ENCODE results near the gene ZFHX3. TPM values are rescaled to one million over a fixed set of nuclear protein-coding genes. Genes with fewer than 3 reads are reported as not detected.
A peak's percentile ranks its signal among the peaks of the same experiment; 100 is the strongest.

ZFHX3 gene
- total and polyA plus RNA-seq, 2 donors from 2014 or later = 2.3 to 29.3 TPM

- FAIRE-seq (no peak), DNase-seq (no peak)
- no peak overlapping the region for H3K27ac ChIP-seq (ENCODE audit: low read depth in 2 of 2, low read length in 2 of 2)
- H3K4me1 ChIP-seq (ENCODE audit: control insufficient read depth in 2 of 3, insufficient read depth in 2 of 3, low read depth in 1 of 3, low read length in 3 of 3) = peaks cover 0 to 22% (median 10%) of the 10 kb centered on the region in 3 donors
- no peaks in the 10 kb centered on the region for H3K27me3 ChIP-seq (ENCODE audit: control insufficient read depth, insufficient read depth, low read length)
- no peaks in the 10 kb centered on the region for H3K9me3 ChIP-seq (ENCODE audit: control insufficient read depth in 2 of 3, insufficient read depth in 1 of 3, low read length in 3 of 3)
- no peak overlapping the region for H3K9ac ChIP-seq (ENCODE audit: low read length in 3 of 3)
- H3K4me3 ChIP-seq (ENCODE audit: low read length in 3 of 3) = no peak overlapping the region
- TF ChIP-seq CTCF (IDR thresholded peaks at IDR 0.05; ENCODE audit: borderline replicate concordance, extremely low read depth, insufficient read depth) = no peak
- peaks cover 0 to 6% (median 3%) of the 10 kb centered on the region in 3 donors for H3K36me3 ChIP-seq (ENCODE audit: control insufficient read depth in 2 of 3, insufficient read depth in 3 of 3, low read length in 3 of 3)
- intact Hi-C loops (cut with DNase I) = no loop called here
Observed at GRCh38 chr16:72948238-72948829, 99.6 kb downstream of the ZFHX3 start.

- Histone ChIP-seq H3K36me3 (ENCODE audit: control insufficient read depth in 2 of 3, insufficient read depth in 3 of 3, low read length in 3 of 3) (peaks cover 0 to 6% (median 3%) of the 10 kb centered on the region in 3 donors), H3K4me3 (ENCODE audit: low read length in 3 of 3) (peak overlapping the region in 1 of 3 donors; percentile 12), H3K4me1 (ENCODE audit: control insufficient read depth in 2 of 3, insufficient read depth in 2 of 3, low read depth in 1 of 3, low read length in 3 of 3) (peaks cover 0 to 22% (median 10%) of the 10 kb centered on the region in 3 donors), H3K9me3 (ENCODE audit: control insufficient read depth in 2 of 3, insufficient read depth in 1 of 3, low read length in 3 of 3) (no peaks in the 10 kb centered on the region), H3K27ac (ENCODE audit: low read depth in 2 of 2, low read length in 2 of 2) (no peak overlapping the region), H3K9ac (ENCODE audit: low read length in 3 of 3) (peak overlapping the region in 1 of 3 donors; percentile 2), H3K27me3 (ENCODE audit: control insufficient read depth, insufficient read depth, low read length) (no peaks in the 10 kb centered on the region)
- intact Hi-C loops (cut with DNase I) = no loop called here
- DNase-seq (peak in 4 of 5 donors; percentile 58 to 74 (median 64)), FAIRE-seq (no peak)
- no peak for TF ChIP-seq CTCF (IDR thresholded peaks at IDR 0.05; ENCODE audit: borderline replicate concordance, extremely low read depth, insufficient read depth)
Observed at GRCh38 chr16:72947379-72948237, 100.3 kb downstream of the ZFHX3 start.

GRCh38 chr16:72946474-72947194 is 101.3 kb downstream of the ZFHX3 start:
- H3K4me3 ChIP-seq (ENCODE audit: low read length in 3 of 3) = no peak overlapping the region
- DNase-seq = peak in 1 of 5 donors; percentile 42
- no peaks in the 10 kb centered on the region for H3K9me3 ChIP-seq (ENCODE audit: control insufficient read depth in 2 of 3, insufficient read depth in 1 of 3, low read length in 3 of 3)
- no peak overlapping the region for H3K27ac ChIP-seq (ENCODE audit: low read depth in 2 of 2, low read length in 2 of 2)
- no peaks in the 10 kb centered on the region for H3K27me3 ChIP-seq (ENCODE audit: control insufficient read depth, insufficient read depth, low read length)
- peaks cover 0 to 6% (median 3%) of the 10 kb centered on the region in 3 donors for H3K36me3 ChIP-seq (ENCODE audit: control insufficient read depth in 2 of 3, insufficient read depth in 3 of 3, low read length in 3 of 3)
- FAIRE-seq = no peak
- no peak for TF ChIP-seq CTCF (IDR thresholded peaks at IDR 0.05; ENCODE audit: borderline replicate concordance, extremely low read depth, insufficient read depth)
- H3K4me1 ChIP-seq (ENCODE audit: control insufficient read depth in 2 of 3, insufficient read depth in 2 of 3, low read depth in 1 of 3, low read length in 3 of 3) = peaks cover 0 to 15% (median 10%) of the 10 kb centered on the region in 3 donors
- H3K9ac ChIP-seq (ENCODE audit: low read length in 3 of 3) = peak overlapping the region in 1 of 3 donors; percentile 2
- intact Hi-C loops (cut with DNase I) = no loop called here

Measured in kidney (tissue), 14 donors.